Anterior cingulate cortex (tissue), 58 donors: Measurements from ENCODE around the gene DALRD3.

ENCODE experiments used
- DNase-seq, 58 donors: peaks; one replicate each; lab custom pipeline; 2025; lab: John Stamatoyannopoulos, UW

DALRD3 gene, protein sequence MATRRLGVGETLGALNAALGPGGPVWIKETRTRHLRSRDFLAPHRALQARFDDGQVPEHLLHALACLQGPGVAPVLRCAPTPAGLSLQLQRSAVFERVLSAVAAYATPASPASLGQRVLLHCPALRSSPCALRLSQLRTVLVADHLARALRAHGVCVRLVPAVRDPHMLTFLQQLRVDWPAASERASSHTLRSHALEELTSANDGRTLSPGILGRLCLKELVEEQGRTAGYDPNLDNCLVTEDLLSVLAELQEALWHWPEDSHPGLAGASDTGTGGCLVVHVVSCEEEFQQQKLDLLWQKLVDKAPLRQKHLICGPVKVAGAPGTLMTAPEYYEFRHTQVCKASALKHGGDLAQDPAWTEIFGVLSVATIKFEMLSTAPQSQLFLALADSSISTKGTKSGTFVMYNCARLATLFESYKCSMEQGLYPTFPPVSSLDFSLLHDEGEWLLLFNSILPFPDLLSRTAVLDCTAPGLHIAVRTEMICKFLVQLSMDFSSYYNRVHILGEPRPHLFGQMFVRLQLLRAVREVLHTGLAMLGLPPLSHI

GRCh38 chr3:49017971-49018706 is at the start of gene DALRD3:
TSS of gene DALRD3 (minus strand) at chr3:49018580. CDS start at chr3:49018564, 16 bp downstream.
- peak in 54 of 58 donors; percentile 16 to 81 (median 60) for DNase-seq

DNA sequence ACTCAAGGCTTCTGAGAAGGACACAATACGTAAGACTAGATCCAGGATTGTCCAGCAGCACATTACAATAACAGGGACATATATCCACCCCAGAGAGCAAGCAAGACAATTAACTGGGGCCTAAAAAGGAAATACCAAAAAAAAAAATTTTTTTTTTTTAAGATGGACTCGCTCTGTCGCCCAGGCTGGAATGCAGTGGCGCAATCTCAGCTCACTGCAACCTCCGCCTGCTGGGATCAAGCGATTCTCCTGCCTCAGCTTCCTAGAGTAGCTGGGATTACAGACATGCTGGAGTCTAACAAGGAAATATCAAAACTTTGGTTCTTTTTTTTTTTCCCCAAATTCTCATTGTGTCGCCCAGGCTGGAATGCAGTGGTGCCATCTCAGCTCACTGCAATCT is 39.6 kb upstream of the DALRD3 start:
- no peak for DNase-seq

DNA sequence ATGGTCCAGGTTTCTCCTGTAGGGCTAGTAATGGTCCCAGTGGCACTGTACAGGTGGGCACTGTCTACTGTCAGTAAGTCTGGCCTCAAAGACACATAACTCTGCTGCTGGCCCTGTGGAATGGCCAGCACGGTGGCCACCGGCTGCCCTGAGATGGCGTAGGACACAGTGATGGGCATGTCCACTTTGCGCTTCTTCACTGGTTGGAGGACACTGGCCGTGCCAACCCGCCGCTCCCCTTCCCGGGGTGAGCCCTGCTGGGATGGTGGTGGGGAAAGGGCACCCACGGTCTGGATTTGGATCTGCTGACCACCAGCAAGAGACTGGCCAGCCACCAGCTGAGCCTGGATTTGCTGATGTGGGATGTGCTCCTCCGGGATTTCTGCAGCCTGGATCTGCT is 38.9 kb upstream of the DALRD3 start:
- DNase-seq = no peak

GRCh38 chr3:49054344-49054862 is 36.0 kb upstream of the DALRD3 start:
- no peak for DNase-seq

DNA sequence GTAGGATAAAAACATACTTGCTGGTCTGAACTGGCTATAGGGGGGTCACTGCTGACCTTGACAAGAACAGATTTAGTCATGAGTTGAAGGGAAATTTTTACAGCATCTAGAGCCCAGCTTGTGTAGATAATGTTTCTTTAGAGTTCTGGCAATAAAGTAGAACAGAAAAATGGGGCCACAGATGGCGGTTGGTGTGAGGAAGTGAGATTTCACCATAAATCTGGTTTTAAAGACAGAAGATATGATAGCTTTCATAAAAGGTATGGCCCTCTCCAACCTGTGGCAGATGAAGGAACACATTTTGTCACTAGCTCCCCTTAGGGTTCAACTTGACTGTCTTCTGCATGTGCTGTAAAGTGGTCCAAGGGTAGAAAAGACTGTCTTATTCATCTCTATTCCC is 35.2 kb upstream of the DALRD3 start:
- DNase-seq = peak in 1 of 58 donors; percentile 2

DNA sequence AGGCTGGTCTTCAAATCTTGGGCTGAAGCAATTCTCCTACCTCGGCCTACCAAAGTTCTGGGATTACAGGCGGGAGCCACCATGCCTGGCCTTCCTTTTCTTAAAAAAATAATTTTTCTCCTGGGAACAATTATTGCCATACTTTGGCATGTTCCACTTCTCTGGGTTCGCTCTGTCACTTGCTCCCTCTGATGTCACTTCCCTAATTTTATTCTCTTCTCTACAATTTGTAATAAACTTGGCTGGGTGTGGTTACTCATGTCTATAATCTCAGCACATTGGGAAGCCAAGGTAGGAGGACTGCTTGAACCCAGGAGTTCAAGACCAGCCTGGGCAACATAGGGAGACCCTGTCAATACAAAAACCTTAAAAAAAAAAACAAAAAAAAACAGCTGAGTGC is 16.9 kb upstream of the DALRD3 start:
- DNase-seq = no peak

DNA sequence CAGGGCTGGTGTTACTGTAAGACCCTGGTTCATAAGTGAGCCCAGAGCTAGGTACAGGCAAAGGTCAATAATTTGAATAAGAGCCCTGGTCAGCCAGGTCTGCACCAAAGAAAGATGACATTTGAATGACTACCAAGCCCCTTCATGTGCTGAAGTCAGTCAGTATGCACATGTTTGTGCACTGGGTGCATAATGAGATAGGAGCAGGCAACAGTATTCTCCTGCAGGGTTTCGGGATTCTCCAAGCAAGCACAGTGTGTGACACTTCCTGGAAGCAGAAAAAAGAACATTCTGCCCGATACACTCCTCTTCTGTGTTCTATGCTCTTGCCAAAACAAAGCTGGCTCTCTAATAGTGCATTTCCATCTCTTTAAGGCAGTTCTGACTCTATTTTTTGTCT is 16.3 kb upstream of the DALRD3 start:
- DNase-seq = no peak

GRCh38 chr3:49032646-49033304 is 14.4 kb upstream of the DALRD3 start:
- DNase-seq = no peak

- DNase-seq = no peak
These were observed 11.9 kb upstream of the DALRD3 start for GRCh38 chr3:49030321-49030720.

DNA sequence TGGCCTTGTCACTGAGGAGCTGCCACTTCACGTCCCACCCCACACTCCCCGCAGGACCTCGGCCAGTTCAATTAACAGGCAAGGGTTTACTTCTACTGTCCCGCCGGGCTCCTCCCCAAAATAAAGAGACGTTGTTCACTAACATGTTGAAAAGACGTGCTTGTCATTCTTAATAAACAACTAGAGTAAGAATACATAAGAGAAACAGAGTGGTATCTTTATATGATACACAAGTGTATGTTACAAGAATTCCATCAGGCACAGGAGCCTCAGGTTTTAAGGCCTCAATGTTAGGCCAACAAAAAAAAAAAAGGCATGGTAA is 11.1 kb upstream of the DALRD3 start:
- DNase-seq = no peak

DNA sequence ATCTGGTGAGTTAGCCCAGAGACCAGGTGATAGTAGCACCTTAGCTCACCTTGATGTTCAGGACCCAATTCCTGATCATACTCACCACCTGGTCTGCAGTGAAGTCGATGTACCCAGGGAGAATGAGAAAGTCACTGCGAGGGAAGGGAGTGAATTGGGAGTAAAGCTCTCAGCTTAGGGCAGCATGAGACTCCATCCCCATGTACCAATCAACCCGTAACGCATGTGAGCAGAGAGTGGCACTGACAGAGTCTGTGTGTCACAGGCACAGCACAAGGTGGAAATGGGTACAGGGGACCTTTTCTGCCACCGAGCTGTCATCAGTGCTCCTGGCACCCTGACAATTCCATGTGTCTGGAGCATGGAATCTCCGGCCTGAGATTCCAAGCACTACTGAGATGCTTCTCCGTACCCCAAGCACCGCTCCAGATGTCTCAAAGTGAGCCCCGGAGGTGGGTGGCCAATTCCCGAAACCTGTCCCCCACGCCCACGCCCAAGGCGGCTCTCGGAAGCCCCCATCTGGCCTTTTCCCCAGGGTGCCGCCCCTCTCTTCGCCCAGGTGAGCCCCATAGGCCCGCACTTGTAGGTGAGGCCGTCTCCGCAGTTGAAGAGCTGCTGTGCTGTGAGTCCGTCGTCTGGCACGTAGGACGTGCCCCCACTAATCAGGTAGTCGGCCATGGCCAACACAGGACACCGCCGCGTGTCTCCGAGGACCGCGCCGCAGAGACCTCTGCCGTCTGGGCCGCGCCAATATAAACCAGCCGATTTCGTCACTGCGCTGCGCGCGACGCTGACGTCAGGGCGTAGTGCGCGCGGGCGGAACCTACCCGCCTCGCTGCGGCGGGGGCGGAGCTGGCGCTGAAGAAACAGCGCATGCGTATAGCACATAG is 10.5 kb upstream of the DALRD3 start, which contains the start of gene IMPDH2:
Gene IMPDH2 (minus strand): TSS at position 726 of the 890 bp plus-strand sequence. CDS start 48 bp downstream, at position 678.
- DNase-seq = peak; percentile 50 to 97 (median 91)

DNA sequence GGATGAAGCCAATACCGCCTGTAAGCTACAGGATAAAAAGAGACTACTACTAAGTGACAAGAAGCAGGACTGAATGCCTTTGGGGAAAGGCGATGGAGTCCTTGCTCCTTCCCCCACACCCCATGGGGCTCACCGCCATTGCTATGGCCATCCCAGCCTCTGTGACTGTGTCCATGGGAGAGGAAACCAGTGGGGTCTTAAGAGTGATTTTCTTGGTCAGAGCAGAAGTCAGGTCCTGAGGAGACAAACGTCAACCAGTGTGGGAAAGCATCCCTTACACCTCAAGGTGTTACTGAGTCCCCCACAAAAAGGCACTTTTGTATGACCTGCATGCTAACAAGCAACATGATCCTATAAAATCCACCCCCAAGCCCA is 9.9 kb upstream of the DALRD3 start:
- no peak for DNase-seq

- DNase-seq = no peak
These were observed 9.3 kb upstream of the DALRD3 start for GRCh38 chr3:49027634-49028033.

GRCh38 chr3:49026536-49026935 is 8.2 kb upstream of the DALRD3 start:
- no peak for DNase-seq

DNA sequence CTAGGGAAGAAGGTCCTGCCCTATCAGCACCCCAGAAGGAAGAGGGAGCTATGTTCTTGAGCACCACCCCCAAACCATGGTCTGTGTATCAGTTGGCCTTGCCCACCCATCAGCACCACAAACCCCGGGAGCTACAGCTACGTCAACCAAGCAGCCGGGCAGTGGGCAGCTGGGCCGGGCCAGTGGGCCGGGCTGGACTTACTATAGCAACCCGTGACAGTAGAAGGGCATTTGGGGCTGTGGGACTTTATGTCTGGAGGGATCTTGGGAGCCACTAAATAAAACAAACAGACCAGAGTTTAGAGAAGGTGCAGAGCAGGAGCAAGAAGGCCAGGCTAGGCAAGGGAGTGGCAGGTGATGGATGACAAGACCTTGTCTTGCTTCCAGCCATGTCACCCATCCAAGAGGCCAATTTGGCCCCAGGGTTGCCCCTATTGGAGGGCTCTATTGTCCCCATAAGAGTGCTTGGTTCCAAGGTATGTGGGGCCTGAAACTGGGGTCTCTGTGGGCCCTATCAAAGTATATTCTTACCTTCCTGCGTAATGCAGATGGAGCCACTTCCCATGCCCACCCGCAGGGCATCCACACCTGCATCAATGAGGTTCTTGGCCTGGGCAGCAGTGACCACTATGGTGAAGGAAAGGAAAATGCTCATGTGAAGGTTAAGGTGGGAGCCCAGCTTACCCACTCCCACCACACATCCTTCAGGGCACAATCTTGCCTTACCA is 7.6 kb upstream of the DALRD3 start:
- DNase-seq = no peak

GRCh38 chr3:49025005-49025792 is 6.8 kb upstream of the DALRD3 start:
- DNase-seq = no peak

DNA sequence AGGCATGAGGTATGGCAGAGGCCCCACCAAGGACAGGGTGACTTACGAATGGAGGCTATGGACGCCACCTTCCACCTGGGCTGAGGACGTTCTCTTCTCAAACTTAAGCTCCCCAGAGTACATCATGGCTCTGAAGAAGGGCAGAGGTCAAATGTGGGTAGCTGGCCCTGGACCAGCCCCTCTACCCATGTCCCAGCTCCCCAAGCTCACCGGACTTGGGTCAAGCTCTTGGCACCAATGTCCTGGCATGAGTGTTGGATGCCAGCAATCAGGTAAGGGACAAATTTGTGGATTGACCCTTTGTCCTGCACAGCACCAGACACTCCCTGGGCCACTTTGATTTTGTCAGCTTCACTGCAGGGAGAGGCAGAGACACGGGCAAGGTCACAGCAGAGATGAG is 6.1 kb upstream of the DALRD3 start:
- no peak for DNase-seq

DNA sequence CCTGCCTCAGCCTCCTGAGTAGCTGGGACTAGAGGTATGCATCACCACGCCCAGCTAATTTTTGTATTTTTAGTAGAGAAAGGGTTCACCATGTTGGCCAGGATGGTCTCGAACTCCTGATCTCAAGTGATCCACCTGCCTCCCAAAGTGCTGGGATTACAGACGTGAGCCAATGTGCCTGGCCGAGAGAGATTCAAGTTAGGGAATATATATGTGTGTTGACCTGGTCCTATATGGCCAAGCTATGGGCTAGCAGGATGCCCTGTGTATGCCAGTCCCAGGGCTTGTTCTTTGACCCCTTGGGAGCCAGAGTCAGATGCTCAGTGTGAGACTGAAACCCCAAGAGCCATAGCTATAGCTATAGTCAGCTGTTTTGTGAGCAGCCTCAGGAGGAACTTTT is 5.4 kb upstream of the DALRD3 start:
- DNase-seq = no peak
